Fibroblast of villous mesenchyme (primary cell): ENCODE measurements around the gene KCNQ1. TPM values are rescaled to one million over a fixed set of nuclear protein-coding genes. Genes with fewer than 3 reads are reported as not detected.

Experiments
- DNase-seq: peaks from one replicate; pipeline ENCODE4 v3.0.0-alpha.2; 2010; ENCODE audit warnings: low read depth
- H3K4me3 ChIP-seq: 2 replicates; pipeline ENCODE4 v1.5.1; 2011; ENCODE audit warnings: low read depth, mild to moderate bottlenecking, low read length
- CTCF ChIP-seq: IDR thresholded peaks from 2 replicates; pipeline ENCODE4 v1.5.1; 2012; ENCODE audit warnings: low read depth, mild to moderate bottlenecking, low read length; ENCODE audit not compliant: insufficient read depth
- total RNA-seq: library from RNA; depleted of rRNA; stranded (reverse); fragments of >200 nt; gene quantifications from 2 replicates; pipeline ENCODE4 v1.2.3, GENCODE V29; 2012

Gene KCNQ1
- total RNA-seq, 1 donor: not detected

DNA sequence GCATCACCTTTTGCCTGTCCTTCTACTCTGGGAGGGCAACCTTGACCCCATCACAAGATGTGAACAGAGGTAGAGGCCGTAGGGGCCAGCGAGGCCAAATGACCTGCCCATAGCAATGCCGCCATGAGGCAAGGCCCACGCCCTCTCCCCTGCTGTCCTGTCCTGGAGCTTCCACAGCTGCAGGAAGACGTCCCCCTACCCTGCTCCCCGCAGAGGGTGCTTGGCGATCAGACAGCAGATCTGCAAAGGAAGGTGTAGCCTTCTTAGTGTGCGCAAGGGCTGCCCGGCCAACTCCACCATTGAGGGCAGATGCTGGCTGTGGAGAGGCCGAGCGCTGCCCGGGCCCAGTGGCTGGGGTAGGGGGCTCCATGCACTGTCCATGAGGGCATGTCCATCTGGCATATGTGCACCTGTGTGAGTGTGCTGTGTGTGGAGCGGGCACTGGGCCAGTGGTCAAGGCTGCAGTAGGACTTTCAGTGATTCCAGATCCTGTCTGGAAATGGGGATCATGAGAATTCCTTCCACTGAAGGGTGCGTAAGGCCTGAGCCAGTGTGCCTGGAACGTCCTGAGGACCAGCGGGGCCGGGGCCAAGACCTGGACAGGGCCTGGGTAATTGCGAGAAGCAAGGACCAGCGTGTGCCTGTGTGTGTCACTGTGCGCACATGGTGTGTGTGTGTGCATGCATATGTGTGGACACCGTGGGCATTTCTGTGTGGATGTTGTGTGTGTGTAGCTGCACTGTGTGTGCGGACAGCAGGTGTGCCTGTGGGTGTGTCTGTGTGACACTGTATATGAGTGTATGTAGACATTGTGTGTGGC lies 11.5 kb upstream of the KCNQ1 start:
- no peak for DNase-seq
- no peak for TF ChIP-seq CTCF
- H3K4me3 ChIP-seq: no peak overlapping the region

DNA sequence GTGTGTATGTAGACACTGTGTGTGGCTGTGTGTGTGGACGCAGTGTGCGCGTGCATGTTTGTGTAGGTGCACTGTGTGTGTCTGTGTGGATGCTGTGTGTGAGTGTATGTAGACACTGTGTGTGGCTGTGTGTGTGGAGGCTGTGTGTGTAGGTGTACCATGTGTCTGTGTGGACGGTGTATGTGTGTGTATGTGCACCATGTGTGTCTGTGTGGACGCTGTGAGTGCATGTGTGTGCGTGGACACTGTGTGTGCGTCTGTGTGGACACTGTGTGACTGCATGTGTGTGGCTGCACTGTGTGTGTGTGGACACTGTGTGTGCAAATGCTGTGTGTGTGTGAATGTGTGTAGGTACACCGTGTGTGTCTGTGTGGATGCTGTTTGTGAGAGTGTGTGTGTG lies 10.8 kb upstream of the KCNQ1 start:
- TF ChIP-seq CTCF: no peak
- no peak for DNase-seq
- no peak overlapping the region for H3K4me3 ChIP-seq

DNA sequence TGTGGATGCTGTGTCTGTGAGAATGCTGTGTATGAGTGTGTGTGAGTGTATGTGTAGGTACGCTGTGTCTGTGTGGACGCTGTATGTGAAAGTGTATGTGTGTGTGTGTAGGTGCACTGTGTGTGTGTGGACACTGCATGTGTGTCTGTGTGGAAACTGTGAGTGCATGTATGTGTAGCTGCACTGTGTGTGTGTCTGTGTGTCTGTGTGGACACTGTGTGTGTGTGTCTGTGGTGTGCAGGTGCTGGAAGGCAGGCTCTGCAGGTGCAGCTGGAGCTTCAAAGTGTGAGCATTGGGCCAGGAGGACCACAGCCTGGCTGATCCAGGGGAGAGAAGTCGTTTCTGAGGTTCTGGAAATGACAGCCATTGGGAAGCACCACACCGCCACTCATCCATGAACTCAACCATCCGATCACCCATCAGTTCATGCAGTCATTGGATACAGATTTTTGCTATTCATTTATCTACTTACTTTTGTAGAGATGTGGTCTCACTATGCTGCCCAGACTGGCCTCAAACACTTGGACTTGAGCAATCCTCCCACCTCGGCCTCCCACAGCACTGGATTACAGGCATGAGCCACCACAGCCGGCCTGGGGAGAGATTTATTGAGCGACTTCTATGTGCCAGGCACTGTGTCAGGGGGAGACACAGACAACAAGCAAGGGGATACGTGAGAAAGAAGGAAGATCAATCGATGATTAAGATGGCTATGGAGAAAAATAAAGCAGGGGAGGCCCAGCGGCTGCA lies 10.1 kb upstream of the KCNQ1 start:
- H3K4me3 ChIP-seq: no peak overlapping the region
- no peak for DNase-seq
- no peak for TF ChIP-seq CTCF

DNA sequence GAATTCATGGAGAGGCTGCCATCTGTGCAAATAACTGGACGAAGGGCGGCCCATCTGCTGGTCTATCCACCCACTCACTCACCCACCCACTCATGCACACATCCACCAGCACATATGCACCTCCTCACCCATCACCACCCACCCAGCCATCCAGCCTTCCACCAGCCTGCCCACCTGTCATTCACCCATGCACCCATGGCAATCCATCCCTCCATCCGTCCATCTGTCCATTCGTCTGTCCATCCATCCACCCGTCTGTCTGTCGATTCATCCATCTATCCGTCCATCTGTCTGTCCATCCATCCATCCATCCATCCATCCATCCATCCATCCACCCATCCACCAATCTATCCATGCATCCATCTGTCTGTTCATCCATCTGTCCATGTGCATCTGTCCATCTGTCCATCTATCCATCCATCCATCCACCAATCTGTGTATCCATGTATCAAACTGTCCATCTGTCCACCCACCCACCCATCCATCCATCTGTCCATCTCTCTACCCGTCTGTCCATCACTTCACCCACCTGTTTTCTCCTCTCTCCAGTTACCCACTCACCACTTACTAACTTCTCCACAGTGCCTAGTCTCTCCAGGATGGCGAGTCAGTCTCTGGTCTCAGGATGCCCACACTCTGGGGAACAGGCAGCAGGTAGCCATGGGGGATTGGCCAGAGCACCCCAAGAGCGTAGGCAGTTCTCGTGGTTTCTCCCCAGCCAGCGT lies 9.4 kb upstream of the KCNQ1 start:
- no peak for DNase-seq

GRCh38 chr11:2436013-2436520 lies 8.7 kb upstream of the KCNQ1 start:
- no peak for DNase-seq
- no peak overlapping the region for H3K4me3 ChIP-seq
- no peak for TF ChIP-seq CTCF

More for the DNA sequence above, 9.4 kb upstream of the KCNQ1 start:
- TF ChIP-seq CTCF: no peak
- no peak overlapping the region for H3K4me3 ChIP-seq

DNA sequence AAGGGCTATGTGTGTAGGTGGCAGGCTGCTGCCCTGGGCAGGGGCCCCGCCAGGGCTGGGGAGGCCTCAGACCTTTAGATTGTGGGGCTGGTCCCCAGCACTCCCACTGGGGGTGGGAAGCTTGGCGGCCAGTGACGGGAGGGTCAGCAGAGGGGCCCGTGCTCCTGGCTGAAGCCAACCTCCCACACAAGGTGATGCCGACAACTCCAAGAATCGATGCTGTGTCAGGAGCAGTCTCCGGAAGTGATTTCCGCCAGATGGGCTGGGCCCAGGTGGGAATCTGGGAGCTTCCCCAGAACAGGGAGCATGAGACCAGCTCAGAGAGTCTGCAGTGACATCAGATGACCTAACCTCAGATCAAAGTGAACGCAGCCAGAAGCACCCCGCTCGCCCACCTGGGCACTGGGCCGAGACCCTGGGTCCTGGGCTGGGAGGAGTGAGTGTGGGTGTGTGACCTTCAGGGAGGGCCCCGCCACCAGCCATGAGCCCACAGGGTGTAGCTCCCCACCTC lies 8.2 kb upstream of the KCNQ1 start:
- no peak overlapping the region for H3K4me3 ChIP-seq
- DNase-seq: no peak
- no peak for TF ChIP-seq CTCF
